Thyroid gland (tissue), 4 donors: ENCODE results near the gene PIGM.

Experiments
- CTCF ChIP-seq, 6 experiments: fragments of 200-600 bp in 3 of 6; fragments of 450-650 bp in 3 of 6; sonication (generic) in 3 of 6; IDR thresholded peaks; one replicate each; pipeline ENCODE4 v1.5.1; 2016 to 2019; ENCODE audit warnings: antibody characterized with exemption in 6 of 6, mild to moderate bottlenecking in 2 of 6, inconsistent platforms in 1 of 6, moderate library complexity in 1 of 6
- POLR2A ChIP-seq, 2 donors: fragments of 450-650 bp; IDR thresholded peaks; one replicate each; pipeline ENCODE4 v1.6.1; 2017; ENCODE audit warnings: antibody characterized with exemption in 2 of 2, mild to moderate bottlenecking in 2 of 2, moderate library complexity in 1 of 2

- TF ChIP-seq POLR2A (IDR thresholded peaks at IDR 0.05) (no peak), CTCF (IDR thresholded peaks at IDR 0.05) (peak; percentile 54 to 81 (median 71))
Measured at GRCh38 chr1:160007577-160008200, 24.1 kb downstream of the PIGM start.
